ENCODE results near the gene RIPK3.
"Not testable (repeated sequence)": the region's sequence is repeated elsewhere in the genome, so short reads cannot be mapped to it uniquely, and the experiment has no call there.

The RIPK3 gene

DNA sequence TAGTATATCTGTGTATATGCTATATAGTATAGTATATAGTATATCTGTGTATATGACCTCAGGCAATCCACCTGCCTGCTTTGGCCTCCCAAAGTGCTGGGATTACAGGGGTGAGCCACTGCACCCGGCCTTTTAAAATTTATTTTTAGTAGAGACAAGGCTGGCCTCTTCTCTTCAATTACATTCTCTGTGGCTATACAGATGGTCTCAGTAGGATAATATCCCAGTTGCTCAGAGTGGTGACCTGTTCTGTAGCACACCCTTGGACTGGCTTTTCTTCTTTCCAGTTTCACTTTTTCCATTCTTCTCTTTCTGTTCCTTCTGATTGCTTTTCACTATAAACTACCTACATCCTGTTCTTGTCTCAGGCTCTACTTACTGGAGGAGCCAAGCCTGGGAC, 25.1 kb upstream of the RIPK3 start:
- TF ChIP-seq, protein P1, sequence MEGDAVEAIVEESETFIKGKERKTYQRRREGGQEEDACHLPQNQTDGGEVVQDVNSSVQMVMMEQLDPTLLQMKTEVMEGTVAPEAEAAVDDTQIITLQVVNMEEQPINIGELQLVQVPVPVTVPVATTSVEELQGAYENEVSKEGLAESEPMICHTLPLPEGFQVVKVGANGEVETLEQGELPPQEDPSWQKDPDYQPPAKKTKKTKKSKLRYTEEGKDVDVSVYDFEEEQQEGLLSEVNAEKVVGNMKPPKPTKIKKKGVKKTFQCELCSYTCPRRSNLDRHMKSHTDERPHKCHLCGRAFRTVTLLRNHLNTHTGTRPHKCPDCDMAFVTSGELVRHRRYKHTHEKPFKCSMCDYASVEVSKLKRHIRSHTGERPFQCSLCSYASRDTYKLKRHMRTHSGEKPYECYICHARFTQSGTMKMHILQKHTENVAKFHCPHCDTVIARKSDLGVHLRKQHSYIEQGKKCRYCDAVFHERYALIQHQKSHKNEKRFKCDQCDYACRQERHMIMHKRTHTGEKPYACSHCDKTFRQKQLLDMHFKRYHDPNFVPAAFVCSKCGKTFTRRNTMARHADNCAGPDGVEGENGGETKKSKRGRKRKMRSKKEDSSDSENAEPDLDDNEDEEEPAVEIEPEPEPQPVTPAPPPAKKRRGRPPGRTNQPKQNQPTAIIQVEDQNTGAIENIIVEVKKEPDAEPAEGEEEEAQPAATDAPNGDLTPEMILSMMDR (IDR thresholded peaks at IDR 0.05; ENCODE audit: low read depth, low read length): no peak
- no peak overlapping the region for H3K4me3 ChIP-seq (ENCODE audit: low read depth, low read length)

- TF ChIP-seq, protein P1 (IDR thresholded peaks at IDR 0.05; ENCODE audit: low read depth, low read length): no peak
- no peak overlapping the region for H3K4me3 ChIP-seq (ENCODE audit: low read depth, low read length)
Measured at GRCh38 chr14:24363401-24363800, 23.6 kb upstream of the RIPK3 start.

DNA sequence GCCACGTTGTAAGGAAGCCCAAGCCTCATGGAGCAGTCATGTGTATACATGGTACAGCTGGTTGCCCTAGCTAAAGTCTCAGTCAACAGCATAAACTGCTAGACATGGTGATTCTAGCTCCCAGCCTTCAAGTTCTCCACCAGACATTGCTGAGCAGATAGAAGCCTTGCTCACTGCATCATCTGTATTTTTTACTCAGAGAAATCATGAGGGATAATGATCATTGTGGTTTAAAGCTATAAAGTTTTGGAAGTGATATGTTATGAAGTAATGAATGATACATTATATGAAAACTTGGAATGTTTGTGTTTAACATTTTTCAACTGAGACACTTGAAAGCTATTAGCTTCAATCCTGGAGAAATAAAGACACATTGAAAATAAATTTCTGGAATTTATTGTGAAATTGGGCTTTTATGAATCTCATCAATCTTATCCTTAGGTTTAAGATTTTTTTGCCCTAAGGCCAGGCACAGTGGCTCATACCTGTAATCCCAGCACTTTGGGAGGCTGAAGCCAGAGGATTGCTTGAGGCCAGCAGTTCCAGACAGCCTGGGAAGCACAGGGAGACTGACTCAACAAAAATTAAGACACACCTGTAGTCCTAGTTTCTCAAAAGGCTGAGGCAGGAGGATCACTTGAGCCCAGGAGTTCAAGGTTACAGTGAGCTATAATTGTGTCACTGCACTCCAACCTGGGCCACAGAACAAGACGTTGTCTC, 22.6 kb upstream of the RIPK3 start:
- H3K4me3 ChIP-seq (ENCODE audit: low read depth, low read length): no peak overlapping the region
- TF ChIP-seq, protein P1 (IDR thresholded peaks at IDR 0.05; ENCODE audit: low read depth, low read length): no peak

- H3K4me3 ChIP-seq (ENCODE audit: low read depth, low read length): no peak overlapping the region
- TF ChIP-seq, protein P1 (IDR thresholded peaks at IDR 0.05; ENCODE audit: low read depth, low read length): no peak
Measured at GRCh38 chr14:24361326-24361725, 21.5 kb upstream of the RIPK3 start.

GRCh38 chr14:24360281-24360680, 20.5 kb upstream of the RIPK3 start:
- TF ChIP-seq, protein P1 (IDR thresholded peaks at IDR 0.05; ENCODE audit: low read depth, low read length): no peak
- H3K4me3 ChIP-seq (ENCODE audit: low read depth, low read length): no peak overlapping the region

DNA sequence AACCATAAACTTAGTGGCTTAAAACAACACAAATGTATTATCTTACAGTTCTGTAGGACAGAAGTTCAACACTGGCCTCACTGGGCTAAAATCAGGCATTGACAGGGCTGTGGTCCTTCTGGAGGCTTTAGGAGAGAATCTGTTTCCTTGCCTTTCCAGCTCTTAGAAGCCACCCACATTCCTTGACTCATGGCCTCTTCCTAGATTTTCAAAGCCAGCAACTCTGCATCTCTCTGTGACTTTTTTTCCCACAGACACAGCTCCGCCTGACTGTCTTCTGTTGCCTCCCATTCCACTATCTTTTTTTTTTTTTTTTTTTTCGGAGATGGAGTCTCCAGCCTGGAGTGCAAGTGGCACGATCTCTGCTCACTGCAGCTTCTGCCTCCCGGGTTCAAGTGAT, 16.4 kb upstream of the RIPK3 start:
- H3K4me3 ChIP-seq (ENCODE audit: low read depth, low read length): no peak overlapping the region
- TF ChIP-seq, protein P1 (IDR thresholded peaks at IDR 0.05; ENCODE audit: low read depth, low read length): no peak

DNA sequence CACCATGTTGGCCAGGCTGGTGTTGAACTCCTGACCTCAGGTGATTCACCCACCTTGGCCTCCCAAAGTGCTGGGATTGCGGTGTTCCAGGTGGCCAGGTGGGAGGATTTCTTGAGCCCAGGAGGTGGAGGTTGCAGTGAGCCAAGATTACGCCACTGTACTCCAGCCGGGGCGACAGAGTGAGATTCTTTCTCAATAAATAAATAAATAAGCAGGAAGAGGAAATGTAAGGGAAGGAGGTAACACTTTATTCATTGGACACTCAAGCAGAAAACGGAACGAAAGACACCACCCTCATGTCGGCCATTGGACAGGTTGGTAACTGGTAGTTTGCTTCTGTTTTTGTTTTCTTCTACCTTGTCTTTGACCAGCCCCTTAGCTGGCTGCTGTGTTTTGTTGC, 15.2 kb upstream of the RIPK3 start:
- no peak overlapping the region for H3K4me3 ChIP-seq (ENCODE audit: low read depth, low read length)
- TF ChIP-seq, protein P1 (IDR thresholded peaks at IDR 0.05; ENCODE audit: low read depth, low read length): no peak

DNA sequence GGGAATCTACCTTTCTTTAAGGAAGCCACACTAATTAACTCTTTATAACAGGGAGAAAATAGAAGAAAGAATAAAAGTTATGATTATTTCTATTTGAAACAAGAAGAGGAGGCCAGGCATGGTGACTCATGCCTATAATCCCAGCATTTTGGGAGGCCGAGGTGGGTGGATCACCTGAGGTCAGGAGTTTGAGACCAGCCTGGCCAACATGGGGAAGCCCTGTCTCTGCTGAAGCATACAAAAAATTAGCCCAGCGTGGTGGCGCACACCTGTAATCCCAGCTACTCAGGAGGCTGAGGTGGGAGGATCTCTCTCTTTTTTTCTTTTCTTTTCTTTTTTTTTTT, 14.7 kb upstream of the RIPK3 start:
- H3K4me3 ChIP-seq (ENCODE audit: low read depth, low read length): not testable (repeated sequence)
